GM18511 (cell line): Measurements from ENCODE around the gene C1orf167.
"Not testable (repeated sequence)": the region's sequence is repeated elsewhere in the genome, so short reads cannot be mapped to it uniquely, and the experiment has no call there.

Experiments used
- ATAC-seq: cut with Tn5 transposase; IDR thresholded peaks from one replicate; pipeline ENCODE4 v1.9.1; 2021; ENCODE audit warnings: mild to moderate bottlenecking, moderate library complexity; ENCODE audit not compliant: unreplicated experiment

The C1orf167 gene

GRCh38 chr1:11799896-11800295 lies 37.9 kb downstream of the C1orf167 start:
- ATAC-seq = no peak

DNA sequence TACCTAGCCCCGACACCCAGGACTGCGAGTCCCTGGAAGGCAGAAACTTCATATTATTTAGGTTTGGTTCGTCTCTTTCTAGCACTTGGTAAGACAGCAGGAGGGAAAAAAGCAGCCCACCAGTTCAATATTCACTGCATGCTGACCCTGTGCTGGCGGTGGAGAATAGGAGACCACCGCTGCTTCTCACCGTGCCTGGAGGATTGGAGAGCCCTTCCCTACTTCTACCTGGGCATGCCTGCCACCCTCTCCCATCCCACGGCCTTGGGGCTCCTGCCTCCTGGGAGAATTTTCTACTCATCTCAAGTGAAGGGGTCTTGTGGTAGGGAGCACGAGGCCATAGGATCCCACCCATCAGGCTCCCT lies 38.4 kb downstream of the C1orf167 start:
- no peak for ATAC-seq

GRCh38 chr1:11800756-11801433 lies 38.9 kb downstream of the C1orf167 start:
- no peak for ATAC-seq

- no peak for ATAC-seq
These were observed 40.6 kb downstream of the C1orf167 start for GRCh38 chr1:11802616-11802972.

GRCh38 chr1:11802973-11803885 lies 41.2 kb downstream of the C1orf167 start:
- peak; percentile 33 for ATAC-seq

DNA sequence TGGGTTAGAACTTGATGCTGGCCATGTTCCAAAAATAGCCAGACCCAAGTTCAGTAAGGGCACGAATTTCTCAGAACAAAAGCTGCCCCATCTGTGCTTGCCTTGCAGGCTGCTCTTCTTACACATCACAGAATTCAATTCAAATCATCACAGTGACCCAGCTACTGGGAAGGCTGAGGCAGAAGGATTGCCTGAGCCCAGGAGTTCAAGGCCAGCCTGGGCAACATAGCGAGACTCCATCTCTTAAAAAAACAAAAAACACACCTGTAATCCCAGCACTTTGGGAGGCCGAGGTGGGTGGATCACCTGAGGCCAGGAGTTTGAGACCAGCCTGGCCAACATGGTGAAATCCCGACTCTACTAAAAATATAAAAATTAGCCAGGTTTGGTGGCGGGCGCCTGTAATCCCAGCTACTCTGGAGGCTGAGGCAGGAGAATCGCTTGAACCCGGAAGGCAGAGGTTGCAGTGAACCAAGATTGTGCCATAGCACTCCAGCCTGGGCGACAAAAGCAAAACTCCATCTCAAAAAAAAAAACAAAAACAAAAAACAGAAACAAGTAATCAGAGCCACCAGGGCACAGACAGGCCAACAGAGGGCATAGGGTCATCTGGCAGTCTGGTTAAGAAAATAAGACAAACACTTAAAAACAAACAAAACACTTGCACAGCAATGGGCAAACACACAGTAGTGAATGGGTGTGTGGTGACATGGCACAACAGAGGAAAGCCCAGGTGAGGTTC lies 42.1 kb downstream of the C1orf167 start:
- ATAC-seq = not testable (repeated sequence)

GRCh38 chr1:11804666-11805421 lies 42.9 kb downstream of the C1orf167 start:
- ATAC-seq = no peak

GRCh38 chr1:11805422-11806306 lies 43.7 kb downstream of the C1orf167 start, which contains the start of the genes CLCN6 and MTHFR:
Gene CLCN6, plus strand, starts transcription at chr1:11806191. Its CDS starts 72 bp downstream, at chr1:11806263.
Gene MTHFR, minus strand, starts transcription at chr1:11805964. Its CDS starts 2,848 bp downstream, at chr1:11803116.
- peak; percentile 79 for ATAC-seq

DNA sequence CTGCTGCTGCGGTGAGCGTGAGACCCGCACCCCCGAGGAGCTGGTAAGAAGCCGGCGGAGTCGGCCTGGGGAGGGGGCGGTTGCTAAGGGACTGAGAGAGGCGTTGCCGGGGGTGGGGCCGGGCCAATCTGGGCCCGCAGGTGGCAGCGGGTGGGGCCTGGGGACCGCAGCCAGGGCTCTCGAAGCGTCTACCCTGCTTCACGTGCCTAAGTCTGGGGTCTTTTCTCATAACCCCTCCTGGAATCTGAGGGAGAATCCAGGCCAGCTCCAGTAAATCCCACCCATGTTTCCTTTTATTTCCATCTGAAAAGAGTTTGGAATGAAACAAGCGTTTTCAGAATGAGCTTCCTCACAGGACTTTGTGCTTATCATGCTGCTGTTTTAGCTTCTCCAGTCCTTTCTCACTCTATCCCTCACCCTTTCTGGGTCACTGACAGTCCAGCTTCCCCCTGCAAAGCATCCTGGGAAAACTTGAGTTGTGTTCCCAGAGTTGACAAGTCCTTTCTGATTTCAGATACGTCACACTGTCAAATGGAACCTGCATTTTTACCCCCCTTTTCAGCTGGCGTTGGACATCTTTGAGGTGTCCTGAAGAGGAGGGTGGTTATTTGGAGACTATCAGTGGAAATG lies 44.4 kb downstream of the C1orf167 start:
- peak; percentile 43 for ATAC-seq

DNA sequence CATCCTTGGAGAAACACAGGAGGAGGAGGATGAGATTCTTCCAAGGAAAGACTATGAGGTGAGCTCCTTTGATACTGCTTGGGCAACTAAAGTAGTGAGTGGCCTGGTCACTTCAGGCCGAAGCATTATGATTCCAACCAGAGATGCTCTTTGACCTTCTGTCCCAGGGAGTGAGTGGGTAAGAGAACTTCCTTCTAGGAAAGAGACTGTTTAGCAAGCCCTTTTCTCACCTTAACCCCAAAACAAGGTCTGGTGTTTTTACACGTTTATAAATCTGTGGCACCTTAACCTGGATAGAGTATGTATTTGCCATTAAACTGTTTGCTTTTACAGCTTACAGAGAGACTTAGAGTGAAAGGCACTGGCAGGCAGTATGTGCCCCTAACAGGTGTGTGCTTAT lies 45.1 kb downstream of the C1orf167 start:
- ATAC-seq = no peak

DNA sequence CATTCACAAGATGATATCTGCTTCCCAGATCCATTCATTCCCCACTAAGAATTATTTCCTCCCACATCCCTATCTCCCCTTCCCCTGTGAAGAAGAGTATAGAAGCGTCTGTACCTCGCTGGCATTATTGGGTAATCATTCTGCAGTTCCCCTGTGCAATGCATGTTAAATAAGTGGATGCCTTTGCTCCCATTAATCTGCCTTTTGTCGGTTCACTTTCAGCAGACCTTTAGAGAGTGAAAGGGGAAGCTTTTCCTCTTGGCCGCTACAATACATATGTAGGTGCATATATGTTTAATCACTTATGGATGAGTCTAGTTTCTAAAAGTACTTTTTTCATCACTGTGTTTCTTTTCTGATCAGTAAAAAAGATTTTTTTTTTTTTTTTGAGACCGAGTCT lies 51.0 kb downstream of the C1orf167 start:
- ATAC-seq = no peak

GRCh38 chr1:11817192-11817591 lies 55.2 kb downstream of the C1orf167 start:
- no peak for ATAC-seq

DNA sequence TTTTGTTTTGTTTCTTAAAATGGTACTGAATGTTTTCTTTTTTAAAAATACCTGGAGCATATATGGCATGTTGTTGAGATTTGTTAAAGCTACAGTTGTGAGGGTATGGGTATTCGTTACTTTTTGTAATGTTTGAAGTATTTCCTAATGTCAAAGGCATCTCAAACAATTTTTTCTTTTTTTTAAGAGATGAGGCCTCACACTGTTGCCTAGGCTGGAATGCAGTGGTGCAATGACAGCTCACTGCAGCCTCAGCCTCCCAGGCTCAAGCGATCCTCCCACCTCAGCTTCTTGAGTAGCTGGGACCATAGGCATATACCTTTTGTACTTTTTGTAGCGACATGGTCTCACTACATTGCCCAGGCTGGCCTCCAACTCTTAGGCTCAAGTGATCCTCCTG lies 60.1 kb downstream of the C1orf167 start:
- ATAC-seq = no peak

DNA sequence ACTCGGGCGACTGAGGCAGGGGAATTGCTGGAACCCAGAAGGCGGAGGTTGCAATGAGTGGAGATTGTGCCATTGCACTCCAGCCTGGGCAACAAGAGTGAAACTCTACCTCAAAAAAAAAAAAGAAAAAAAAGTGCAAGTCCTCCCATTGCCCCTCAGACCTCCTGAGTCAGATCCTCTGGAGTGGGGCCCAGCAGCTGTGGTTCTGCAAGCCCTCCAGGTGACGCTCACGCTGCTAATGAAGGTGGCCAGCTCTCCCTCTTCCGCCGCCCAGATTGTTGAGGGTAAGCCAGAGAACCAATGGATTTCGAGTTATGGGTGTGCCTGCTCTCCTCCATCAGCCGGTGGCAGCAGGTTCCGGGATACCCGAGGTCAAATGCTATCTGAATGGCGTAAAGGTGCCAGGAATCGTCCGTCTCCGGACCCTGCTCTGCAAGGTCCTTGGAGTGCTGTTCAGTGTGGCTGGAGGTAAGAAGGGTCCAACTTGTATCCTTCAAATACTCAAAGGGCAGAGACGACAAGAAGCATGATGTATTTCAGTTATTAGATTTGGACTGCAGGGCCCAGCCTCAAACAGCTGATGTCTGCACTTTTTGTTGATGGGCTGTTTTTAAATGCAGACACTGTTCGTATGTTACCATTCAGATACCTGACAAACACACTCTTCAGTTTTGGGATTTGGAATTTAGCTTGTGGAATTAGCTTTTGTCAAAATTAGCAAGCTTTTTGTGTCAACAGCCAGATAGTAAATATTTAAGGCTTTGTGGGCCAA lies 61.6 kb downstream of the C1orf167 start:
- no peak for ATAC-seq

DNA sequence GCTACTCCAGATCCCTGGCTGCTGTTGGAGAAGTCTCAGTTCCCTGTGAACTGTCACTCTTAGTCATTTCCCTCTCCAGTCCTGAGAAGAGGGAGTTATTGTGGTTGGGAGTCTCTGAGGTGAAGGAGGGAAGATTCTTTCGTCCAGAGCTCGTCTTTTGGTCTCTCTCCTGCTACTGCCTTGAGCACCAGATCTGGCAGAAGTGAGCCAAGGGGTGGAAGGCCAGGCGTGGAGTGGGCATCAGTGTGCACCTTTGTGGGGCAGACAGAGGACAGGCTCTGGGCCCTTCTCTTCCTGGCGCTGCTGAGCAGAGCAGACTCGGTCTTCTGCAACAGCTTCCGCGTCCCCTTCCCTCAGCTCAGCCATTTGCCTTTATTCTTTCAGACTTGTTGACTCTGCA lies 63.1 kb downstream of the C1orf167 start:
- ATAC-seq = no peak

DNA sequence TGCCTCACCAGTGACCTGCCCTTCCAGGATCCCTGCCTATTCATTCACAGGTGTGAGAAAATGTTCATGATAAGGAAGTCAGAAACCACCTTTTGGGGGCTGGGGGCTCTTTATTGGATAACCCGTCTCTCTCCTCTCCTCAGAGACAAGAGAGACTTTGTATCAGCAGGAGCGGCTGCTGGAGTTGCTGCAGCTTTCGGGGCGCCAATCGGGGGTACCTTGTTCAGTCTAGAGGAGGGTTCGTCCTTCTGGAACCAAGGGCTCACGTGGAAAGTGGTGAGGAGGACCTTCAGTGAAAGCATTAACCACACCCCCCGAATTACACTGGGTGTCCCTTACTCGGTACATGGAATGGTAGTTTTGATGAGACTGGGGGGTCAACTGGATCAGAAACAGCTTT lies 65.0 kb downstream of the C1orf167 start:
- no peak for ATAC-seq

- ATAC-seq = no peak
These were observed 66.5 kb downstream of the C1orf167 start for GRCh38 chr1:11828511-11828910.

DNA sequence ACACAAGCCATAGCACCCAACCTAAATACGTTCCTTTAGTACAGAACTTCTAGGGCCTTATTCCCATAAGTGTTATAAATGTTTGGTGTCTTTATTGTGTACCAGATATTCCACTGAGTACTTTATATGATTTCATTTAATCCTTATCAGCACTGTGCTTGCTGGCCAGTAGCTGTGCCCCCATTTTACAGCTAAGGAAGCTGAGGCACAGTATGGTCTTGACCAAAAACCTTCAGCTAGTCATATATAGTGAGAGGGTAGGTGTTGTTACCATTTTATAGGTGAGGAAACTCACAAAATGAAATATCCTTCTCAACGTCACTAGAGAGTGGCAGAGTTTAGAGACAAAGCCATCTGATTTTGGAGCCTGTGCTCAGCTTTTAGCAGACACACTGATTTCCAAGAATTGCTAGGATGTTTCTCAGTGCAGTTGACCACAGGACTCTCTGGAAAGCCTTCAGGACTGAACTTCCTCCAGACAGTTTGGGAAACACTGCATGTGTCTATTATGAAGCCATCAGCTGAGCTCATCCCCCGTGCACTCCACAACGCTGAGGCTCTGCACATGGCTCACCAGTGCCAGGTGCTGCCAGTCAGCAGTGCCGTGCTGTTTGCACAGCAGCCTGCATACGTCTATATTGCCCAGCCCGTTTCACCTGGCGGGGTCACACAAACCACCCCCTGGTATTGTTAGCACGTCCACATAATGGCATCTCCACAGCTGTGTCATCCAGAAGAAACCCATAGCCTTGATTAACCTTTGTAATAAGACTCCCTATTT lies 70.1 kb downstream of the C1orf167 start:
- no peak for ATAC-seq
